Measurements from ENCODE around the gene FARS2.
"Not testable (repeated sequence)": the region's sequence is repeated elsewhere in the genome, so short reads cannot be mapped to it uniquely, and the experiment has no call there.

Gene FARS2

DNA sequence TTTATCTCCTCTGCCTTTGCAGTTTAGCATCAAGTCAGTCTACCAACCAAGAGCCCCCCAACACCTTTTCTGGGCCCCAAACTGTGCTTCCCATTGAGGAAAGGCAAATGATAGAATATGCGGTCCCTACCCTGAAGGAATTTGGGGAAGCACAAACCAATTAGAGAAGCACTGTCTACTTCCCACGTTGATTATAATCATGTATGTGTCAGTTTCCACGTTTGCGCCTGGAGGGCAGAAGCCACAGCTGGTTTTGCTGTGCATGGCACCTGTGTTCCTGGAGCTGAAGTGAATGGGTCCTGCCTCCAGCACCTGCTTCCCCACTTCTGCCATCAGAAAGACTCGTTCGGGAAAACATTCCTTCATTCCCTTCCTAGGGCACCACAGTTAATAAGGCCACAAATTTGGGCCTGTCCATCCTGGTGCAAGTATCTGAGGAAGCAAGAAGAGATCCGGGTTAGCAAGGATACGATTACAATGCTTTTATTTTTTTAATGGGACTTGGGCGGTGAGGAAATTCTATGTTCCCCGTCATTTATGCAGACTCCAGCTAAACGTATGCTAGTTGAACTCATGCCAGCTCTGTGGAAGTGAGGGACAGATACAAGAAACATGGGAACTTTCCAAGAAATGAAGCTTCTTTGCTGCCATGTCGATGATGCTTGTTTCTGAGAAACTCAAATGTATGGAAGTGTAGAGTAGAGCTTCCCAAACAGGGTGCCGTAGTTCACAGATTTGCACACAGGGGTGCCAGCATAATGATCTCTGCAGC is 411.9 kb downstream of the FARS2 start:
- DNase-seq = no peak

- DNase-seq = no peak
Observed at GRCh38 chr6:5674141-5674540, 412.8 kb downstream of the FARS2 start.

- DNase-seq = no peak
Observed at GRCh38 chr6:5674721-5675120, 413.4 kb downstream of the FARS2 start.

GRCh38 chr6:5676701-5677100 is 415.4 kb downstream of the FARS2 start:
- no peak for DNase-seq

DNA sequence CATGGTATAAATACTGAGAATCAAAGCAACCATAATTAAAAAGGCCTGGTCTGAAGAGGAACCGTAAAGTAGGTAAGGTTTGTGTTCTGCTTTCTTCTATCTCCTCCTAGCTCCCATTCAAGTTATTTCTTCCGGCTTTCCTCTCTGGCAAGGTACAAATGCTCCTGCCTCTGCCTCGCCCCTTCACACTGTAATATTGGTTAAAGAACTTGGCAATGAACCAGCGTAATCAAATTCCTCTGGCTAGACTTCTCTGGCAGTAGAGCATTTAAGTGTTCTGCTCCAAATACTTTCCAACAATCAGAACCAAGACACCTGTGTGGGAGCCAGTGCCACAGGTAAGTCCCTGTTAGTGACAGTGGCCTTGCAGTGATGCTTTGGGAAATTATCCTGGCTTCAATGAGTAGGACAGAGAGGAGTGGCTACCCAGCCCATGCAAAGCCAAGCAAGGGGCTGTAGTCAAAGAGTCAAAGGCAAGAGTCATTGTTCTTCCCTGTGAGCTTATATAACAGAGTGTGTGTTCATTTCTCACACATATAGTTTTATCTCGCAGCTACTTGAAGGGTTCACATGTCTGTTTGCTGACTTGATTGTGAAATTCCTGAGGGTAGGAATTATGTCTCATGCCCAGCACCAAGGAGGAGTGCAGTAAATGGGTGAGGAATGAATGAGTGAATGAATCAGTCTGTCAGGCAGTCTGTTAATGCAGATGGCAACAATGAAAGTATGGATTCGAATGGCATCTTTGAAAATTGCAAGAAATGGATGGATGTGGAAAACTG is 416.1 kb downstream of the FARS2 start:
- DNase-seq = no peak

DNA sequence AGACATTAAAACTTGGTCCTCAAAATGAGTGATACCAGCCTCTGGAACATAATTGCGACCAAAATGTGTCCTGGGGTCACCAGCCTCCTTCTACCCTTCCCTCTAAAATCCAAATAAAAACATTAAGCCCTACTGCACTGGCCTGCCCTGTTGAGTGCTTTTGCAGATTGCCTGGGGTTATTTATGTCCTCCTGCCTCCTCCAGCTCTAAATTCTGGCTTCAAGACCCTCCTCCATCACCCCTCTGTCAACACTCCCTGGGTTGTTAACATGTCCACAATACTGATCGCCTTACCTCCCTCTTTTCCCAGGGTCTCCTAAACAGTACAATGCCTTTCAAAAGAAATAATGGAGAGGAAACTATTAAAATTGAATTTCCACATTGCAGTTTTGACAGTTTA is 418.0 kb downstream of the FARS2 start:
- no peak for DNase-seq

DNA sequence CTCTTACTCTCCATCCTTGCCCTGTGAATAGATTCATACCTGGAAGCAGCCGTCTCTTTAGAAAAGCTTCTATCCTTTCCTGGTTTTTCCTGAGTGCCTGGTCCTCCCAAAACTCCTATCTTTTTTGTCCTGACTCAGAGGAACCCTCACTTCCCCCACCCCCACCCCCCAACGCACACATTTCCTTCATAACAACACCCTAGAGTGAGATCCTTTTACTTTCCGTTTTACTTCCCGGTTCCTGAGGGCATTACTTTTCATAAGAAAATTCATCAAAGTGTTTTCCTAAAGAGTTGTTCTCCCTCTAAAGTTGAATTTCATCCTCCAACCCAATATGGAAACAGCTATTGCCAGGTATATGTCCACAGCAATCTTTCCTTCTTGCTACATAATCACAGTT is 418.4 kb downstream of the FARS2 start:
- no peak for DNase-seq

GRCh38 chr6:5680095-5680494 is 418.8 kb downstream of the FARS2 start:
- DNase-seq = no peak

DNA sequence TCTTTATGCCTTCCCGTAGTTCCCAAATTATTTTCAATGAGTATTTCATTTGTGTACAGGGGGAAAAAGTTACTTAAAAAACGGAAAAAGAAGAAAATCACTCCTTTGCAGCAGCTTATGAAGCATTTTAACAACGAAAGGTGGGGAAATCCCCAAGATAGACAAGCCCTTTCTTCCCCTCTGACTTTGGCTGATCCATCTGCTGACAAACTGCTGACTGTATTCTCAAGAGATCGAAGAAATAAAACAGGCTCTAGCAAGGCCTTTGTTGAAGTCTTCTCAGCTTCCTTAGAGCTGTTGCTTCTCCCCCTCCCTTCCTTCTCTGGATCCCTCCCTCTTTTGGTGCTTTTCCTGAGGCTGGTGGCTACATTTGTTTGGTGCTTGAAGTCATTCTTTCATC is 420.2 kb downstream of the FARS2 start:
- DNase-seq = no peak

DNA sequence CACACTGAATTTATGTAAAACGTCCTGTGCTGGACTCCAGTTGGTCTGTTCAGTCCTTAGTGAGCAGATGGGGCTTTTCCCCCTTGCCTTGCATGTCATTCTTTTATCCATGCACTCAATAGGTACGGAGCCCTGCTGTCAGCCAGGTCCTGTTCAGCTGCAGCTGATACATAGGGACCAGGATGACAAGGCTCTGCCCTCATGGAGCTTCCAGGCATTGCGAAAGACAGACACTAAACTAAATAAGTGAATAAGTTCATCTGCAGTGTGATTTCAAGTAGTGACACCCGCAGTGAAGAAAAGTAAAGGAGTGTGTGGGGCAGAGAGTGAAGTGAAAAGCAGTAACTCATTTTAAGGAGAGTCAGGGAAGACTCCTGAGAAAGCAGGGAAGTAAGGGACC is 421.2 kb downstream of the FARS2 start:
- DNase-seq = no peak

GRCh38 chr6:5683747-5684146 is 422.4 kb downstream of the FARS2 start:
- DNase-seq = not testable (repeated sequence)

GRCh38 chr6:5684320-5685053 is 423.2 kb downstream of the FARS2 start:
- peak; percentile 27 for DNase-seq

DNA sequence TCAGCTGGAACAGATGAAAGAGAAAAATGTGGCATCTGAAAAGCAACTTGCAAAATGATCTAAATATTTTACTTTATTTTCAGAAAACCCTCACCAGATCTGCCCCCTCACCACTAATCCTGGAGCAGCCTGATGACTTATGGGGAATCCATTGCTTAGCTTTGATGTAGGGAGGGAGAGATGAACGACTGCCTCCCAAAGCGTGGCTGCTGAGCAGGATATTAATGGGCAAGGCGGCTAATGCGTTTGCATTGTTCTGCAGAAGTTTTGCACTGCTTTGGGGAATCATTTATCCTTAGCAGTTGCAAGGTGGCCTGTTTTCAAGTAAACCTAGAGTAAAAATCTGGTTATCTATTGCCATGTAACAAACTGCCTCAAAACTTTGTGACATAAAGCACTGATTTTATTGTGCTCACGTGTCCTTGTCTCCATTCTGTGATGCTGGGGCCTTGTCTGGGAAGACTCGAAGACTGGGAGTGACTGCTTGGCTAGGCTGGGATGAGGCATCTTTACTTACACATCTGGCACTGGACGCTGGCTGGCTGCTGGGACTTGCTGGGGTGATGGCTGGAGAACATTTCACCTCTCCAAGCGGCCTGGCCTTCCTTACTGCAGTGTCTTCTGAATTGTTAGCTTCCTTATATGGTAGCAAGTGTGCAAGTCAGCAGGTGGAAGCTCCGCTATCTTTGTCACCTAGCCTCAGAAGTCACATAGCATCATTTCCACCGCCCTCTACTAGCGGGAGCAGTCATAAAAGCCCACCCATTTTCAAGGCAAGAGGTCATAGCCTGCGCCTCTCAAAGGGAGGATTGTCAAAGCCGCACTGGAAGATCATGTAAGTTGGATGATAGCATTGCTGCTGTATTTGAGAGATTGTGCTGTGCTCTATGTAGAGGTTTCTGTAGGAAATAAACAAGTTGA is 432.2 kb downstream of the FARS2 start:
- DNase-seq = no peak

DNA sequence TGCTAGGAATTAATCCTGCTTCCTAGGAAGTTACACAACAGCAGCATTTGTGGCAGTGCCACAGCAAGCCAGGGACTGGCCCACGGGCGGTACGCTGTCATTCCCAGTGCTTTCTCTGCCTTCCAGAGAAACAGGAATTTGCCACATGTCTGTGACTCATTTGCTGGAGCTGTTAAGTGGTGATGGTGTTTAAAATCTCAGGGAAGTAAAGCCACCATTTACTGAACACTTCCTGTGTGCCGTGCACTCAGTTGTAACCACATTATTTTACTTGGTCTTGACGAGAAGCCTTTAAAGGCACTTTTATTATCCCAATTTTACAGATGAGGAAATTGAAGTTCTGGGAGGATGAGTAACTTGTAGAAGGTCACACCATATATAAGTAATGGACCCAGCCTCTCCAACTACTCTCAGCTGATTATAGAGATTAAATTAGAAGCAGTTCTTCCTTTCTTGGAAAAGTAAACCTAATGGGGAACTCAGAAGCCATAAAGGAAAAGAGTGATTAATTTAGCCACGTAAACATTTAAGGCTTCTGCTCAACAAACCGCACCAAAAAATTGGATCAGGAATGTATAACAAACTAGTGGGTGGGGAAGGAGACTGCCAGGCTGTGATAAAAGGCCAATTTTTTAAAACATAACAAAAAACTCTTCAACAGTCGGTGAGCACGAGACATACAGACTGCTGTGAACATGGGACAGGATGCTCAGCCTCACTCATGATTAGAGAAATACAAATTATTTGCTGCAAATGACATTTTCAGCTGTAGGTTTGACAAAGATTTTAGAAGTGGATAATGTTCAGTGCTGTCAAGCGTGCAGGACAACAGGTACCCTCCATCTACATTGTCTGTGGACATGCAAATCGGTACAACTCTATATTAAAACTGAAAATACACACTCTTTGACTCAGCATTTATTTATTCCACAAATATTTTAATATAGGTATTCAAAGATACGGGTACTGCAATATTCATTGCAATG is 434.2 kb downstream of the FARS2 start:
- DNase-seq = no peak

GRCh38 chr6:5697508-5697907 is 436.2 kb downstream of the FARS2 start:
- DNase-seq = no peak

- DNase-seq = no peak
Observed at GRCh38 chr6:5698318-5698717, 437.0 kb downstream of the FARS2 start.

- not testable (repeated sequence) for DNase-seq
Observed at GRCh38 chr6:5699064-5699463, 437.8 kb downstream of the FARS2 start.

GRCh38 chr6:5701174-5701573 is 439.9 kb downstream of the FARS2 start:
- DNase-seq = no peak

- no peak for DNase-seq
Observed at GRCh38 chr6:5704708-5705107, 443.4 kb downstream of the FARS2 start.

DNA sequence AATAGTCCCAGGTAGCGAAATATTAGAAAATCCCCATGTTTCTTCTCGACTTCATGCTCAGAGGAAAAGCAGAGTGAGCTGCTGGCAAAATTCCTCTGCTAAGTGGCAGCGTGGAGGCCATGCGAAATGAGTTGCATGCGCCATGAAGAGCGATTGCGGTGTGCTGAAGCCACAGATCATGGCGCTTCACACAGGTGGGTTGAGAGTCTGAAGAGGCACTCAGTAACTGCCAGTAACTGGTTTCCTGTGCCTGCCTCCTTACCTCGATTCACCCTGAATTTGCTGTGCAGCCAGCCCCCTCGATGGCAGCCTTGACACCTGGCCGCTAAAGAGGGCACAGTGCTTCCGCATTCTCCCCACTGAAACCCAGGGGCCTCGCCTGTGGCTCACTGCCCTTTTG is 443.9 kb downstream of the FARS2 start:
- DNase-seq = no peak

Data from NCI-H510A treated with DMSO at 0.1 percent for 48 hours (cell line).